ENCODE data around the gene CCAR1.
"Not testable (repeated sequence)": the region's sequence is repeated elsewhere in the genome, so short reads cannot be mapped to it uniquely, and the experiment has no call there.

Gene CCAR1

GRCh38 chr10:68828083-68828601 is 107.1 kb downstream of the CCAR1 start:
- DNase-seq, result peak; percentile 5

- DNase-seq, result no peak
These were observed 107.8 kb downstream of the CCAR1 start for GRCh38 chr10:68828833-68829232.

DNA sequence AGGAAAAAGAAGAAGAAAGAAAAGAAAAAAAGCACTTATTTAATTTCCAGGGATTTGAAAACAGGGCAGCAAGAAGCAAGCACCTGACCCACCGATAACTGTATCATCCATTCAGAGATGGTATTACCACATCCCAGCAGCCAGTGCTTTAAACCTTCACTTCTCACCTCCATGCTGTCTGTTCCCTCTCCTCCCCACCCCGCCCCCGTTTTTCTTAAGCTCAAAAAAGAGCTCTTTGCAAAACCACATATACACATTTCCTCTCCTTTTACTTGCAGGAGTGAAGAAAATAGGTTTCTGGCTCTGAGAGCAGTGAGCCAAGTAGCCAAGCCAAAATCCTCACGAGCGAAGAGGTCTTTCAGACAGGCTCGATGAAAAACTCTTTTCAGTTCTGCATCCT is 108.5 kb downstream of the CCAR1 start:
- DNase-seq, result no peak

DNA sequence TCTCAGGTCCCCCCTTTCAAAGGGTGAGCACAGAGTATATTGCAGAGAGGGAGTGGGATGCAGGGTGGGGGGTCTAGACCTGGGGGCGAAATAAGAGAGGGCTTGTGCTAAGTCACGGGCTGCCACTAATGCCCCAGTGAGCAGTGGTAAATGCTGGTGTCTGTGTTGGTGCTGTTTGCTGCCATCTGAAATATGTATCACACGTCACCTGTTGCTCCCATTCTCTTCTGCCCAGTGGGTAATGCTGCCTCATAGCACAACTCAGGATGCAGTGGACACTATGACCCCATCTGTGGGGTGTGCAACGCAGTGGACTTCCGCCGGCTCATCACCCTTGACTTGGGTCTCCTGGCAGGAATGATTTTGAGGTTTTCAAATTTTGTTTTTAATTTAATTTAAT is 108.9 kb downstream of the CCAR1 start:
- no peak for DNase-seq

GRCh38 chr10:68831961-68832455 is 111.0 kb downstream of the CCAR1 start:
- DNase-seq, result no peak

- DNase-seq, result no peak
These were observed 111.6 kb downstream of the CCAR1 start for GRCh38 chr10:68832601-68833000.

DNA sequence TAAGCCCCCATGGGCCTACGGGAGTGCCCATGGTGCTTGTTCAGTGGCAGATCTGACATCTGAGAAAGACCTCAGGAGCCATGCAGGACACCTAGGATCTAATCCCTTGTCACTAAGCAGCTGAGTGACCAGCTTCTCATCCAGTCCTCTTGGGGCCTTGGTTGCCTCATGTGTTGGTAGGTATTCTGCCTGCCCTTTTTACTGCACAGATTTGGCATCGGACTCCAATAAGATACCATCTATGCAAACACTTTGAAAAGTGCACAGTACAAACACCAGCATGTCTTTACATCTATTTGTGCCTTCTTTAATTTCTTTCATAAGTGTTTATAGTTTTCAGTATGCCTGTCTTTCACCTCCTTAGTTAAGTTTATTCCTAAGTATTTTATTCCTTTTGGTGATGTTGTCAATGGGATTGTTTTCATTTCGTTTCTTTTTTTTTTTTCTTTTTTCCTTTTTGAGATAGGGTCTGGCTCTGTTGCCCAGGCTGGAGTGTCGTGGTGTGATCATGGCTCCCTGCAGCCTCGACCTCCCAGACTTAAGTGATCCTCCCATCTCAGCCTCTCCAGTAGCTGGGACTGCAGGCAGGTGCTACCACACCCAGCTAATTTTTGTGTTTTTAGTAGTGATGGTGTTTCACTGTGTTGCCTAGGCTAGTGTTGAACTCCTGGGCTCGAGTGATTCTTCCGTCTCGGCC is 116.7 kb downstream of the CCAR1 start:
- no peak for DNase-seq

- not testable (repeated sequence) for DNase-seq
These were observed 119.6 kb downstream of the CCAR1 start for GRCh38 chr10:68840650-68841049.

All from activated naive CD4-positive, alpha-beta T cell treated with Interleukin-2 at 50 U/mL for 16 hours (primary cell).